HG03060 (cell line): ENCODE results near the gene SAV1.

ENCODE experiments used
- ATAC-seq: cut with Tn5 transposase; IDR thresholded peaks from one replicate; pipeline ENCODE4 v1.9.1; 2021; ENCODE audit warnings: low read depth, moderate number of reproducible peaks; ENCODE audit not compliant: unreplicated experiment

Gene SAV1

GRCh38 chr14:50610465-50610864 lies 57.6 kb downstream of the SAV1 start:
- no peak for ATAC-seq

- no peak for ATAC-seq
These were observed 59.7 kb downstream of the SAV1 start for GRCh38 chr14:50608302-50608851.

DNA sequence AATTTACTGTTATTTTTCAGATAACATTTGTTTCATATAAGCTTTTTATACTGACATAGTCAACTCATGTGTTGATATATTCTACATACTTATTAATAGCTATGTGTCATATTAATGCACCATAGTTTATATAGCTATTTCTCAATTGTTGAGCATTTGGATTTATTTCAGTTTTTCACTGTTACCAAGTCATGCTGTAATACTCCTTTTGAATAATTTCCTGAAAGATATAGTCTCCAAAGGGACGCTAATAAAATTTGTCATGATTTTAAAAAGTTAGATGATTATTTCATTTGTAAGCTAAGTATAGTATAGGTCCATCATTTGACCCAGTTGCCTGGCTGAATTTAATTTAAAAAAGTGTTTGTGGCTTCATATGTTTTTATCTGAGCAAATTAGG lies 60.3 kb downstream of the SAV1 start:
- no peak for ATAC-seq

DNA sequence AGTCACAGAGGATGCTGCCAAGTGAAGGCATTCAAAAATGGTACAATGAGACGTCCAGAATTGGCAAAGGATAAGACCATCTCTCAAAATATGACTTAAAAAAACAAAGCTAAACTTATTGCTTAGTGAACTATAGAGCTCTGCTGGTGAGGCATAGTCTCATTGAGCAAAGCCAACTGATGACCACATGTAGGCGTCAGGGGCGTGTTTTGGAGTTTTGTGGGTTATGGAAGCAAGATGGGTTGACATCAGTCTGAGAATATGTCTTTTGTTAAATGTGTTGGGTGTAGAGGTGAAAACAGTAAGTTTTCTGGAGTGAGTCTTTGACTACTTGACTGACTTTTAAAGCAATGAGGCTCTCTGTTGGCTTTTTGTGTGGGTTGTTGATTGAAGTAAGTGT lies 60.9 kb downstream of the SAV1 start:
- ATAC-seq: no peak

DNA sequence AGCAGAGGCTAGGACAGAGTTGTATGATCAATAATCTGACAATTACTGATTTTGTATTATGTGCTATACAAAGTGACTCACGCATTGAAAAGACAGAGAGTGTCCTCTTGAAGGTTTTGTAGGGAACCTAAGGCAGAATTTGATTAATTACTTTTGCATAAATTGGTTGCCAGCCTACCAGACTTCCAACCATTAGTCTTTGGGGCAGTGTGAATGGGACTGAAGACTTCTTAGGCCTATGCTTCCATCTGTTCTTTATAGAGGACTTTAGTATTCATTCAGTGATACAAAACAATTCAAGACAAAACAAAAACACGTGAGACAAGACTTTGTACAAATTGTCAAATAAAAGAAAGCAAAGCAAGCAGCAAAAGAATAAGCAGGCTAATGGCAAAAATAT lies 61.6 kb downstream of the SAV1 start:
- no peak for ATAC-seq

GRCh38 chr14:50605766-50606165 lies 62.3 kb downstream of the SAV1 start:
- ATAC-seq: no peak

DNA sequence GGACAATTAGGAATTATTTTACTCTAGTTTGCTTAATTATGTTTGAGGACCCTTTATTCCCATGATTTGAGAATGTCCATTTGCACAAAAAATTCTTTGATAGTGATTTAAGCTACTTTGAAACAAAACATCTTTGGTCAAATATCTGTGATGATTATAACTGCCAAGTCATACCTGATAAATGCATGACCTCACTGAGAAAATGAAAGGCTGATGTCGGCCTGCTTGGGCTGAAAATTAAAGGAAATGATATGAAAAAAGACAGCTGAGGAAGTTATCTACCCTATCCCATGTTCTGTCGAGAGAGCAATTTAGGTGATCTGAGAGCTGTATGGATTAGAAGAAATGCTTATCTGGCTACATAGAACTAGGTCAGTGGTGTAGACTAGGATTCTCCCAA lies 64.5 kb downstream of the SAV1 start:
- ATAC-seq: no peak

GRCh38 chr14:50602035-50602434 lies 66.1 kb downstream of the SAV1 start:
- no peak for ATAC-seq

DNA sequence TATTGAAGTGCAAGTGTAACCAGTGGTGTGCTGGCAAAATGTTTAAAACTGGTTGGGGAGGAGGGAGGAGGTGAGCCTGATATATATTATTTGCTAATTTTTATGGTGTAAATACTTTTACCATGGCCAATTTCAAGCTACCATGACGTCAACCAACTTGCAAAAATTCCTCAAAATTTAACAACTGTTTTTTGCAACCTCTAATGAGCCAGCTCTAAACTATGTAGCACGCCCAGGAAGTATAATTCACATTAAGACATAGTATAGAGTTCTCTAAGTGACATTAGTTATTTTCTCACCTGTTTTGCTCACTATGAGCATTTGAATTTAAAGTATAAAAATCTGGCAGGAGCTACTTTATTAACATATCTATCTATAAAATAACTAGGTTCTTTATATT lies 66.7 kb downstream of the SAV1 start:
- ATAC-seq: no peak

DNA sequence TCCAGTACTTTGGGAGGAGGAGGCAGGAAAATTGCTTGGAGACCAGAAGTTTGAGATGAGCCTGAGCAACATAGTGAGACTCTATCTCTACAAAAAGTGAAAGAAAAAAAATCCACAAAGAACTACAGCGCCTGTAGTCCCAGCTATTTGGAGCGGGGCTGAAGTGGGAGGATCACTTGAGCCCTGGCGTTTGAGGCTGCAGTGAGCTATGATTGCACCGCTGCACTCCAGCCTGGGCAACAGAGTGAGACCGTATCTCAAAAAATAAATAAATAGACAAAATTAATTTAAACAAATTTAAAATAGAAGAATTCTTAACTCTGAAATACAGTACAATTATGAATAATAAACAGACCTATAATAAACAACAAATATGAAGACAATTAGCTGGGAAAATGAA lies 67.3 kb downstream of the SAV1 start:
- ATAC-seq: no peak

- ATAC-seq: no peak
These were observed 68.2 kb downstream of the SAV1 start for GRCh38 chr14:50599700-50600444.

DNA sequence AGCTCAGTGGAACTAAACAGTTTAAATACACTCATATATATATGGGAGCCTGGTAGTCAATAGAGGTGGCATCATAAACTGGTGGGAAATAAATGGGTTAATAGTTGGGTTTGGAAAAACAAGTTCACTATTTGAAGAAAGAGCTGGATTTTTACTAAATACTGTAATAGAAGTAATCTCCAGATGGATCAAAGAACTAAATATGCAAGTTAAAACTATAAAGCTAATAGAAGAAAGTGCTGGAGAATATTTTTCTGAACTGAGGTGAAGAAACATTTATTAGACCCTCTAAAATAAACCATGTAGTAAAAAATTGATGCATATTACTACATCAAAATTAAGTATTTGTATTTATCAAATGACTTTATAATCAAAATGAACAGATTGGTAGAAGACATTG lies 69.3 kb downstream of the SAV1 start:
- ATAC-seq: no peak

GRCh38 chr14:50594577-50595316 lies 73.4 kb downstream of the SAV1 start:
- no peak for ATAC-seq

GRCh38 chr14:50590464-50590863 lies 77.6 kb downstream of the SAV1 start:
- ATAC-seq: no peak
